HepG2 (cell line): ENCODE measurements around the gene PYGB.

Experiments used
- BHLHE40 ChIP-seq: IDR thresholded peaks from 2 replicates; pipeline ENCODE4 v1.6.1; 2011; ENCODE audit warnings: low read length, improper control_type of control experiment
- CBFB ChIP-seq: sonication (generic); formaldehyde crosslinking; IDR thresholded peaks from 2 replicates; pipeline ENCODE4 v1.4.0; 2020; ENCODE audit warnings: missing genetic modification reagents
- ESRRA ChIP-seq: sonication (generic); formaldehyde crosslinking; IDR thresholded peaks from 2 replicates; pipeline ENCODE4 v1.5.1; 2020; ENCODE audit warnings: mild to moderate bottlenecking, low read depth, missing genetic modification reagents
- HES4 ChIP-seq: sonication (generic); formaldehyde crosslinking; IDR thresholded peaks from 2 replicates; pipeline ENCODE4 v1.9.0; 2021; ENCODE audit warnings: mild to moderate bottlenecking, missing genetic modification reagents, borderline replicate concordance
- HNF4G ChIP-seq, 2 experiments: sonication (generic) in 1 of 2; formaldehyde crosslinking in 1 of 2; IDR thresholded peaks; 2 replicates each; pipeline versions ENCODE4 v1.4.0 to v1.6.1; 2011 to 2020; ENCODE audit warnings: borderline replicate concordance in 2 of 2, low read depth in 2 of 2, mild to moderate bottlenecking in 2 of 2, low read length in 1 of 2, missing genetic modification reagents in 1 of 2, moderate library complexity in 1 of 2
- MXI1 ChIP-seq: IDR thresholded peaks from 3 replicates; pipeline ENCODE4 v1.6.1; 2012; ENCODE audit warnings: low read depth, low read length, inconsistent platforms, borderline replicate concordance
- POLR2AphosphoS5 ChIP-seq: IDR thresholded peaks from 2 replicates; pipeline ENCODE4 v1.6.1; 2012; ENCODE audit warnings: low read depth, low read length
- SMC3 ChIP-seq: IDR thresholded peaks from 2 replicates; pipeline ENCODE4 v1.6.1; 2011; ENCODE audit warnings: low read length, improper control_type of control experiment
- SP1 ChIP-seq, 2 experiments: fragments of 450-650 bp in 1 of 2; sonication (generic) in 1 of 2; formaldehyde crosslinking in 1 of 2; IDR thresholded peaks; 2 replicates each; pipeline versions ENCODE4 v1.4.0 to v1.6.1; 2016 to 2020; ENCODE audit warnings: missing genetic modification reagents in 1 of 2
- SUZ12 ChIP-seq: fragments of 150-350 bp; IDR thresholded peaks from 2 replicates; pipeline ENCODE4 v1.6.1; 2014; ENCODE audit warnings: low read depth, low read length
- ZNF367 ChIP-seq: sonication (generic); formaldehyde crosslinking; IDR thresholded peaks from 2 replicates; pipeline ENCODE4 v1.4.0; 2020; ENCODE audit warnings: missing genetic modification reagents, borderline replicate concordance
- TF ChIP-seq, protein P1 (sequence below): sonication (generic); formaldehyde crosslinking; IDR thresholded peaks from 2 replicates; pipeline ENCODE4 v1.8.1; 2023; ENCODE audit warnings: missing genetic modification reagents, inconsistent platforms, borderline replicate concordance
- TF ChIP-seq, protein P2 (sequence below): sonication (generic); formaldehyde crosslinking; IDR thresholded peaks from 2 replicates; pipeline ENCODE4 v1.5.0; 2020; ENCODE audit warnings: mild to moderate bottlenecking, missing genetic modification reagents, moderate library complexity

DNA sequence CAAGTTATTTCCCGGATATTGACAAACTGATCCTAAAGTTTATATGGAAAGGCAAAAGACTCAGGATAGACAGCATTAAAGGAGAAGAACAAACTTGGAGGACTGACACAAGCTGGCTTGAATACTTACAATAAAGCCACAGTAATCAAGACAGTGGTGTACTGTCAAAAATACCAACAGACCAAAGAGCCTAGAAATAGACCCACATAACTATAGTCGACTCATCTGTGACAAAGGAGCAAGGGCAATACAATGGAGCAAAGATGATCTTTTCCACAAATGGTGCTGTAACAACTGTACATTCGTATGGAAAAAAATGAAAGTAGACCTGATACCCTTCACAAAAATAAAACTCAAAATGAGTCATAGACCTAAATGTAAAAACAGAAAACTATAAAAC, 96.7 kb downstream of the PYGB start:
- TF ChIP-seq SP1 (IDR thresholded peaks at IDR 0.05) (no peak), SP1 (CRISPR knock-in tag; IDR thresholded peaks at IDR 0.05) (no peak), HES4 (no peak), POLR2AphosphoS5 (no peak), MXI1 (no peak), BHLHE40 (no peak), SUZ12 (no peak), HNF4G (IDR thresholded peaks at IDR 0.05; ENCODE audit: borderline replicate concordance, low read depth, low read length) (no peak), HNF4G (CRISPR knock-in tag; IDR thresholded peaks at IDR 0.05; ENCODE audit: borderline replicate concordance, low read depth) (no peak), CBFB (CRISPR knock-in tag) (no peak), ESRRA (CRISPR knock-in tag) (no peak), SMC3 (no peak), ZNF367 (CRISPR knock-in tag) (no peak)
- TF ChIP-seq, protein P1, sequence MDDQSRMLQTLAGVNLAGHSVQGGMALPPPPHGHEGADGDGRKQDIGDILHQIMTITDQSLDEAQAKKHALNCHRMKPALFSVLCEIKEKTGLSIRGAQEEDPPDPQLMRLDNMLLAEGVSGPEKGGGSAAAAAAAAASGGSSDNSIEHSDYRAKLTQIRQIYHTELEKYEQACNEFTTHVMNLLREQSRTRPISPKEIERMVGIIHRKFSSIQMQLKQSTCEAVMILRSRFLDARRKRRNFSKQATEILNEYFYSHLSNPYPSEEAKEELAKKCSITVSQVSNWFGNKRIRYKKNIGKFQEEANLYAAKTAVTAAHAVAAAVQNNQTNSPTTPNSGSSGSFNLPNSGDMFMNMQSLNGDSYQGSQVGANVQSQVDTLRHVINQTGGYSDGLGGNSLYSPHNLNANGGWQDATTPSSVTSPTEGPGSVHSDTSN (CRISPR knock-in tag), result no peak
- TF ChIP-seq, protein P2, sequence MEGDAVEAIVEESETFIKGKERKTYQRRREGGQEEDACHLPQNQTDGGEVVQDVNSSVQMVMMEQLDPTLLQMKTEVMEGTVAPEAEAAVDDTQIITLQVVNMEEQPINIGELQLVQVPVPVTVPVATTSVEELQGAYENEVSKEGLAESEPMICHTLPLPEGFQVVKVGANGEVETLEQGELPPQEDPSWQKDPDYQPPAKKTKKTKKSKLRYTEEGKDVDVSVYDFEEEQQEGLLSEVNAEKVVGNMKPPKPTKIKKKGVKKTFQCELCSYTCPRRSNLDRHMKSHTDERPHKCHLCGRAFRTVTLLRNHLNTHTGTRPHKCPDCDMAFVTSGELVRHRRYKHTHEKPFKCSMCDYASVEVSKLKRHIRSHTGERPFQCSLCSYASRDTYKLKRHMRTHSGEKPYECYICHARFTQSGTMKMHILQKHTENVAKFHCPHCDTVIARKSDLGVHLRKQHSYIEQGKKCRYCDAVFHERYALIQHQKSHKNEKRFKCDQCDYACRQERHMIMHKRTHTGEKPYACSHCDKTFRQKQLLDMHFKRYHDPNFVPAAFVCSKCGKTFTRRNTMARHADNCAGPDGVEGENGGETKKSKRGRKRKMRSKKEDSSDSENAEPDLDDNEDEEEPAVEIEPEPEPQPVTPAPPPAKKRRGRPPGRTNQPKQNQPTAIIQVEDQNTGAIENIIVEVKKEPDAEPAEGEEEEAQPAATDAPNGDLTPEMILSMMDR (CRISPR knock-in tag), result no peak
